HEK293T (cell line): ENCODE data around the gene C1R.

Source experiments
- BHLHE40 ChIP-seq: fragments of 450-650 bp; IDR thresholded peaks from 2 replicates; pipeline ENCODE4 v1.6.1; 2016; ENCODE audit warnings: mild to moderate bottlenecking, moderate library complexity, borderline replicate concordance
- TF ChIP-seq, protein P1 (sequence below): fragments of 450-650 bp; IDR thresholded peaks from 2 replicates; pipeline ENCODE4 v1.6.1; 2016

DNA sequence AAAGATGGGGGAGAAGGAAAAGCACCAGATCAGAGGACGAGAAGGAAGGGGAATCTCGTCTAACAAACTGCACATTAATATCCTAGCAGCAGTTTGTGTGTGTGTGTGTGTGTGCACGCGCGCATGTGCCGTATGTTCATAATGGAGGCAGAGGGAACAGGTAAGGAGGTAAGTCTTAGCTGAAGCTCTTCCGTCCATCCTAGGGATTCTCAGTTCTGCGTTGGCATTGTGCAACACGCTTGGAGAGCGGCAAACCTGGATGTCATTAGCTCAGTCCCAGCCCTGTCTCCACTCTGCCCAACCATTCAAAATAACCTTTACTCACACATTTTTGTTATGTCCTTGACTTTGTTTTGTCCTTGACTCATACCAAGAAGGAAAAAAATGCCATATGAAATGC lies 1.6 kb upstream of the C1R start:
- TF ChIP-seq, protein P1, sequence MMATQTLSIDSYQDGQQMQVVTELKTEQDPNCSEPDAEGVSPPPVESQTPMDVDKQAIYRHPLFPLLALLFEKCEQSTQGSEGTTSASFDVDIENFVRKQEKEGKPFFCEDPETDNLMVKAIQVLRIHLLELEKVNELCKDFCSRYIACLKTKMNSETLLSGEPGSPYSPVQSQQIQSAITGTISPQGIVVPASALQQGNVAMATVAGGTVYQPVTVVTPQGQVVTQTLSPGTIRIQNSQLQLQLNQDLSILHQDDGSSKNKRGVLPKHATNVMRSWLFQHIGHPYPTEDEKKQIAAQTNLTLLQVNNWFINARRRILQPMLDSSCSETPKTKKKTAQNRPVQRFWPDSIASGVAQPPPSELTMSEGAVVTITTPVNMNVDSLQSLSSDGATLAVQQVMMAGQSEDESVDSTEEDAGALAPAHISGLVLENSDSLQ: no peak
- no peak for TF ChIP-seq BHLHE40
